T-helper 1 cell treated with Interleukin-12 subunit alpha and Interleukin-12 subunit beta and Interleukin-4 antibody, amounts not matched to agents 30 ng/mL and 1 ng/mL, for 36 hours (primary cell): ENCODE measurements around the gene ZSCAN9. TPM values are rescaled to one million over a fixed set of nuclear protein-coding genes. Genes with fewer than 3 reads are reported as not detected.

Experiments used
- intact Hi-C: fragments of 100-400 bp; cut with micrococcal nuclease; formaldehyde crosslinking; loops from one replicate; pipeline ENCODE4 v1.15.1; 2024
- total RNA-seq: library from RNA; stranded (reverse); gene quantifications from 2 replicates; pipeline ENCODE4 v1.2.3, GENCODE V29; 2022

ZSCAN9 gene
- total RNA-seq = 5.8 and 6.4 TPM in 2 replicates

- intact Hi-C loops = loop anchor here (1.0 to 10.0 kb wide), 4 partner anchors 27 to 320 kb away; partner anchors contain the start of genes ZKSCAN4, ZKSCAN8 and ZSCAN26
These were observed at the start of gene ZSCAN9 for GRCh38 chr6:28225056-28225834. Gene ZSCAN9, plus strand, starts transcription at chr6:28225275. Its CDS starts 1,810 bp downstream, at chr6:28227085.

GRCh38 chr6:28176373-28176772 is 48.7 kb upstream of the ZSCAN9 start:
- intact Hi-C loops = no loop called here

DNA sequence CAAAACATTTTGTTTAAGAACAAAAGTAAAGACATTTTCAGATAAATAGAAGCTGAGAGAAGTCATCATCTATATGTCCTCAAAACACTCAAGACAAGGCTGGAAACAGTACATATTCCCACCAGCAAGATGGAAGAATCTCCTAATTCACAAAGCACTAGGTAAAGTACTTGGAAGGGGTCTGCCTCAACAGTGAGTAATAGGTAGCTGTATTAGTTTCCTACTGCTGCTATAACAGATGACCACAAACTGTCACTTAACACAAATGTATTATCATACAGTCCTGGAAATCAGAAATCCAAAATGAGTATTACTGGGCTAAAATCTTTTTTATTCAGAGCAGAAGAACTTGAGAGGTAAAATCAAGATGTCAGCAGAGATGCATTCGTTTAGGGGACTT is 42.8 kb upstream of the ZSCAN9 start:
- intact Hi-C loops = no loop called here

DNA sequence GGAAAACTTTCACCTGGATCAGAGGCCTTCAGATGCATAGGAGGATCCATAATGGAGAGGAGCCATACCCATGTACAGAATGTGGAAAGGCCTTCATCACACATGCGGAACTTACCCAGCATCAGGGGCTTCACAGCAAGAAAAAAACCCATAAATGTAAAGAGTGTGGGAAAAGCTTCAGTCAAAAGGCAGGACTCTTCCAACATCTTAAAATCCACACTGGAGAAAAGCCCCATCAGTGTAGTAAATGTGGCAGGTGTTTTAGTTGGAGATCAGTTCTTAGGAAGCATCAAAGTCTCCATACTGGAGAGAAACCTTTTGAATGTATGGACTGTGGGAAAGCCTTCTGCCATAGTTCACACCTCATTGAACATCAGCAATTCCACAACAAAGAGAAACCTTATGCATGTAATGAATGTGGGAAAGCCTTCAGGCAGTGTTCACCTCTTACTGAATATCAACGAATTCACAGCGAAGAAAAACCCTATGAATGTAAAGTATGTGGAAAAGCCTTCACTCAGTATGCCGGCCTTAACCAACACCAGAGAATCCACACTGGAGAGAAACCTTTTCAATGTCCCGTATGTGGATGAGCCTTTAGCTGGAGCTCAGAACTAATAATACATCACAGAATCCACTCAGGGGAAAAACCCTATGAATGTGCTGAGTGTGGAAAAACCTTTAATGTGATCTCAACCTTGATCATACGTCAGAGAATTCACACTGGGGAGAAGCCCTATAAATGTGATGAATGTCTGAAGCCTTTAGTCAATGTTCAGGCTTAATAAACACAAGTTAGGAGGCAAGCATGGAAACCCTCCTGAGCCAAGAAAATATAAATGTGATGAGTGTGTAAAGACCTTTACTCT is 36.7 kb upstream of the ZSCAN9 start:
- intact Hi-C loops = no loop called here

DNA sequence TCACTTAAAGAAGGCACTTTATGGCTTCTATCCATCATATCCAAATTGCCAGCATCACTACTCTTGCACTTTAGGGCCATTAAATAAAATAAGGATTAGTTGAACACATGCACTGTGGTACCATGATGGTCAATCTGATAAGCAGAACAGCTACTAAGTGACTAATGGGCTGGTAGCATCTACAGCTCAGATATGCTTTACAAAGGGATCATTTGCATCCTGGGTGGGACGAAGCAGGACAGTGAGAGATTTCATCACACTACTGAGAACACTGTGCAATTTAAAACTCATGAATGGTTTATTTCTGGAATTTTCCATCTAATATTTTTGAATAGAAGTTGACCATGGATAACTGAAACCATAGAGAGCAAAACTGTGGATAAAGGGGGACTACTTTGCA is 25.1 kb upstream of the ZSCAN9 start:
- intact Hi-C loops = no loop called here

DNA sequence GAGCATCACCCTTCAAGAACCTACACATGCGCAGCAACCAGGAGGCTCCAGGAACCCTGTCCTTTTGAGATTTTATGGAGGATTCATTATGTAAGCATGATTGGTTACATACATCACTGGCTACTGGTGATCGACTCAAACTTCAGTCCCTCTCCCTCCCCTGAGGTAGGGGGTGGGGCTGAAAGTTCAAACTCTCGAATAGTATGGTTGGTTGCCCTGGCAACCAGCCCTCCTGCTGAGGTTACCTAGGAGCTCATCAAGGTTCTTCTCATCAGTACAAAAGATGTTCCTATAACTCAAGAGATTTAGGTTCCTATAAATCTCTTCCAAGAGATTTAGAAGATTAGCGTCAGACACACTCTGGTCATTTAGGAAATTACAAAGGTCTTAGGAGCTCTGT is 21.9 kb upstream of the ZSCAN9 start:
- intact Hi-C loops = no loop called here

GRCh38 chr6:28205879-28206278 is 19.2 kb upstream of the ZSCAN9 start:
- intact Hi-C loops = no loop called here

DNA sequence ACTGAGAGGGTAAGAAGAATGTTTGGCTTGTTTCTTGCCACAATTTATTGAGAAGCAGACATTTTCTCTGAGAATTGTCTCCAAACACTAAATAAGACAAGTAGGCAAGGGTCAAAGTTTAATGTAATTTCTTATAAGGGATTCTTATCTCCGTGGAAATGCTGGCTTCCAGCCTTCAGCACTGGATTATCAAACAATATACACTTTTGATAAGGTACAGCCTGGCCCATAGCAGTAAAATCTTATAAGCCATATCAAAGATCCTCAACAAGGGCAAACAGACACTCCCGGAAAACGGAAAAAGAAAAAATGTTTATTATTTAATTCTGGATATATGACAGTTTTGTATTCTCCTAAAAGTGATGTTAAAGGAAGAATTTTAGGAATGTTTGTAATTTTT is 18.5 kb upstream of the ZSCAN9 start:
- intact Hi-C loops = no loop called here

DNA sequence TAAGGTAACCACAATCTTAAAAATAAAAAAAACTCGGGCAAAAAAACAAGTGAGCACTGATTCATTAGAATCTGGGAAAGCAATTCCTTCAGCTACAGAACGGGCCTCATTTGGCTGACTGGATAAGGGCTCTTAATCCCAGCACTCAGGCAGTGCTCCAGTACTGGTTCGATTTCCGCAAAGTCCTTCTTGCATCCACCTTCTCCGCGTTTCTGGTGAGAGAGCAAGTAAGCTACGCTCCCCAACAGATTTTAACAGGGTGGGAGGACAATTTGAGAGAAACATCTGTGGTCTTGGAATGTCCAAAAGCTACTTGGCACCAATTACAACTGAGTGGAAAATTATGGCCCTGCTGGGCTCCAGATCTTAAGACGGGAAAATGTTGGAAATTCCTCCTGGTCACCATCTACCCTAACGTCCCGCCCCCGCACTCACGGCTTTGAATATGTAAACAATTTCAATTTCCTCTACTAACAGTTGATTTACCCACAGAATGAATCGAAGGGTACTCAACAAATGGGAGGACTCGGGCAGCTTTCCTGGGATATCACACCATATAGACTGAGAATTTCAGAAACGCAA is 18.1 kb upstream of the ZSCAN9 start:
- intact Hi-C loops = no loop called here

GRCh38 chr6:28207510-28208110 is 17.5 kb upstream of the ZSCAN9 start:
- intact Hi-C loops = no loop called here

DNA sequence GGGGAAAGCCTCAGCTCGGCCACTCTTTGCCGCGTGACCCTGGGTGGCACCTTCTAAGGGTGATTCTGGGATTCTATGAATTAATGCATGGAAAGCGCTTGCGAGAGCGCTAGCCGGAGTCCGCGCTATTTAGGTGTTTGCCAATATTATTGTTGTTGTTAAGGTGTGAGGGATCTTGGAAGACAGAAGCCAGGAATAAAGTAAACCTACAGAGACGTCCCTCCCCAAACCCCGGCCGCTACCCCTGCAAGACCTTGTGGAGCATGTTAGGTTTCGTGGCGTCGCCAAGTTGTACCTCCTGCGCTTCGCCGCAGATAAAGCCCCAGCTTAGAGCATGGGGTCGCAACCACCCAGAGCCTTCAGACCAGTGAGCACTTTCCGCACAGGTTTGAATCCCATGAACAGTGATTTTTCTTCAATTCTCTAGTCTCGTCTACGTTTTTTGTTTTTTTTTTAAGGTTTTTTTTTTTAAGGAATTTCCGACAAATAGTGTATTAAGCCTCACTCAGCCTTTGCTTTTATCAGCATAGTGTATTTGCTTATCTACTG is 16.9 kb upstream of the ZSCAN9 start:
- intact Hi-C loops = no loop called here

GRCh38 chr6:28209753-28210535 is 15.1 kb upstream of the ZSCAN9 start:
- intact Hi-C loops = loop anchor here (5.0 kb wide), 2 partner anchors 147 to 332 kb away; no protein-coding TSS in a partner anchor

DNA sequence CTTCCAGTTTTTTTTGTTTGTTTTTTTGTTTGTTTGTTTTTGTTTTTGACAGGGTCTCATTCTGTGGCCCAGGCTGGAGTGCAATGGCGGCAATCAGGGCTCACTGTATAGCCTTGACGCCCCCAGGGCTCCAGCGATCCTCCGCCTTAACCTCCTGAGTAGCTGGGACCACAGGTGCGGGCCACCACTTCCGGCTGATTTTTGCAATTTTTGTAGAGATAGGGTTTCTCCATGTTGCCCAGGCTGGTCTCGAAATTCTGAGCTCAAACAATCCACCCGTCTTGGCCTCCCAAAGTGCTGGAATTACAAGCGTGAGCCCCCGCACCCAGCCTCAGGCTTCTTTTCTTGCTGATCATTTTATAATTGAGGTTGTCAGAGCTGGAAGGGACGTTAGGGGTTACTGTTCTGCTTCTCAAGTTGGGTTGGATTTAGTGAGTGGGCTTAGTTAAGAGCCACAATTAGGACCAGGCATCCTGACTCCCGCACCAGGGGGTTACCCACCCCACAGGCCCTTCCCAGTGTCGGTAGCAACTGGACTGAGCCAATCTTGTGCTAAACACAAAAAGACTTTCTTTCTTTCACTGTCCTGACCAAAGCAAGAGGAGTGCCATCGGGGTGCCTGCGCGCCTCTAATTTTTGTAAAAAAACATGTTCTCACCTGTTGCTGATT is 13.1 kb upstream of the ZSCAN9 start:
- intact Hi-C loops = loop anchor here (2.0 to 5.0 kb wide), 3 partner anchors 71 to 330 kb away; partner anchors contain the start of gene ZKSCAN8

DNA sequence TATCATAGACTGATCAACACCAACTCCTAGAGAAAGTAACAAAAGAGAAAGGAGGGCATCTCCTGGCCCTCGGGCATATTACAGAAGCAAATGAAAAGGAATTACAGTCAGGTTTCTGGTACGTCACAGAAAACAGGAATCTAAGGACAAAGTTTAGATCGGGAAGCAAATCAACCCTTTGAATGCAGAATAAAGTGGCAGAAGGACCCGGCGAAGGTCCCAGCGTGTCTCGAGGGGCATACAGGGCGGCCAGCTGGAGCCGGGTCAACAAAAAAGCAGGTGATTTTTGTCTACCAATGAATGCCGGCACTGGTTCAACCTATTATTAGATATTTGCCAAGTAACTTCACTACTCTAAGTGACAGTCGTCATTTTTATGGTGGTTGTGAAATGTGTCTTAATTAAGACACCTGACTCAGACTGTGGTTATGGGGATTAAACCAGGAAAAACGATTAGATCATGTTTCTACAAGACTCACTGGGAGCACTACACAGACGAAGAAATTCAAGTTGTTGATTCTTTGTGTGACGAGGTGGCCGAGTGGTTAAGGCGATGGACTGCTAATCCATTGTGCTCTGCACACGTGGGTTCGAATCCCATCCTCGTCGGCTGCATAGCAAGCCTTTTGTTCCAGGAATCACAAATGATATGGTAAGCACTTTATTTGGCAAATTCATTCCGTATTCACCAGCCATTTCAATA is 12.4 kb upstream of the ZSCAN9 start:
- intact Hi-C loops = loop anchor here (2.0 to 5.0 kb wide), 3 partner anchors 72 to 330 kb away; partner anchors contain the start of gene ZKSCAN8

GRCh38 chr6:28213213-28213523 is 11.9 kb upstream of the ZSCAN9 start:
- intact Hi-C loops = loop anchor here (2.0 to 5.0 kb wide), 3 partner anchors 72 to 329 kb away; partner anchors contain the start of gene ZKSCAN8

- intact Hi-C loops = no loop called here
These were observed 9.7 kb upstream of the ZSCAN9 start for GRCh38 chr6:28215425-28215824.

GRCh38 chr6:28217890-28218289 is 7.2 kb upstream of the ZSCAN9 start:
- intact Hi-C loops = no loop called here

GRCh38 chr6:28218312-28219248 is 6.5 kb upstream of the ZSCAN9 start:
- intact Hi-C loops = no loop called here
